Raji (cell line): ENCODE data around the gene PGGT1B.

Source experiments
- POLR2A ChIP-seq: IDR thresholded peaks from 2 replicates; pipeline ENCODE4 v1.6.1; 2011; ENCODE audit warnings: low read depth, low read length, control low read depth; ENCODE audit not compliant: insufficient read depth

Gene PGGT1B

DNA sequence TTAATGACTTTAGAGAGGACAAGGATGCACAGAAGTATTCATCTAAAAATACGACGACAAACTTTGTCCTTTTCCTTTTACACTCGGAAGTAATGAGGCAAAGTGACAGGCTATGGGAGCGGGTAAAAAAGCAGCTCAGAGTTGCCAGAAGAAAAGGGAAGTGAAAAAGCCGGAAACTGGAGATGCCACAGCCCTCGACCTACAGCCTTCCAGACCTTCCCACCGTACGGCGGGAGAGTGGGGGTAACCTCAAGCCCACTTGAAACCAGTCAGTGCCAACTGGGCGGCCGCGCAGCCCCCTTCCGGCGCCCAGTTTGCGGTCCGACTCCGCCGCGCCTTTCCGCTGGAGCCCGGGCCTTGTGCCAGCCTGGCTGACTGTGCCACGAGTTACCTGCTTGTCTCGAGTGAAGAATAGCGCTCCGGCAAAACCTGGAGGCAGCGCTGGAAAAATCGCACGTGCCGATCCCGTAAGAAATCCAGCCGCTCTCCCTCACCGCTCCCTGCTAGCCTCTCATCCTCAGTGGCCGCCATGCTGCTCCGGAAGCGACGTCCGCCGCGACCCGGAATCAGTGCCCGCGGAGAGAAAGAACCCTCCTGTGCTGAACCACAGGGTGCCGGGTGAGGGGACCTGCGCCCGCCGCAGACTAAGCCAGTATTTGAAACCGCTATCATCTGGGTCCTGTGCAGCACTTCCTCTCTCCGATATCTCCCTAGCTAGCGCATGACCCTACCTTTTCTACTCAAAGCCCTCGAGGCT lies at the start of gene PGGT1B:
PGGT1B (minus strand) TSS at position 557 of the 757 bp plus-strand sequence; CDS start at position 531, 26 bp downstream.
- peak; percentile 44; the same call in 1 of the 2 replicates for TF ChIP-seq POLR2A

DNA sequence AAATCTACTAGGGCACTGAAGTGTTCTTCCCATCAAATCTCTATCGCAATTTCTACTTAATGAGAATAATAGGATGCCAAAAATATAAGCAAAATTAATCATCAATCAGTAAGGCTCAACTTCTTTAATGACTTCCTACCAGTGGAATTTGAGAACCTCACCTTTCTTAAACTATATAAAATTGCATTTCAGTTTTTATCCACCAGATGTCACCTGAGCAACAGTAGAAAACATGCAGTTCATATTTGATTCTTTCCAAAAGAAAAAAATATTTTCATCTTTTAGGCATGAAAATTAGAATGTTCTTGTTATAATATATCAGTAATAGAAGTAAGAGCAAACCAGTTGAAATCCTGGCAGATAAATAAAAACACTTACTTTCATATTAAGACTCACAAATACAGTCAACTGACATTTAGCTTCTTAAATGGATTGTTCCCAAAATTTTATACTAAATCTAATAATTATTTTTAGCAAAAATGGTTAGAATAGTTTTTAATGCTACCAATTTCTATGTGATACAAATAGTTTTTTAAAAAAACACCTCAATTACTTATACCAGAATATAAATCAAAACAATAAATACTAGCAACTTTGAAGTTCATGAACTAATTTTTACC lies 47.2 kb upstream of the PGGT1B start:
- TF ChIP-seq POLR2A = no peak

DNA sequence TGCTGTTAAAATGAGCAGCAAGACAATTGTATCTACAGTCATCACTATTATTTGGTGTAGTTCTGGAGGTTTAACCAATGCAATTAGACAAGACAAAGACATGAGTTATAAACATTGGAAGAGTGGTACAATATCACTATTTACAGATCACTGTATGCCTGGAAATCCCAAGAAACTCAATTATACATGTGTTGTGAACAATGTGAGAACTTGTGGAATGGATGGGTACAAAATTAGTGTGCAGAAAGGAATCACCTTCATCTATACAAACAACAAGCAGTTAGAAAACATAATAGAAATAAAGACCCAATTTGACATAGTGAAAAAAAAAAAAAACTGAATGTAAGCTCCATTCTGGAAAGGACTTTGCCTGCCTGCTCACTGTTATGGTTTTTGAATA lies 46.1 kb upstream of the PGGT1B start:
- no peak for TF ChIP-seq POLR2A

DNA sequence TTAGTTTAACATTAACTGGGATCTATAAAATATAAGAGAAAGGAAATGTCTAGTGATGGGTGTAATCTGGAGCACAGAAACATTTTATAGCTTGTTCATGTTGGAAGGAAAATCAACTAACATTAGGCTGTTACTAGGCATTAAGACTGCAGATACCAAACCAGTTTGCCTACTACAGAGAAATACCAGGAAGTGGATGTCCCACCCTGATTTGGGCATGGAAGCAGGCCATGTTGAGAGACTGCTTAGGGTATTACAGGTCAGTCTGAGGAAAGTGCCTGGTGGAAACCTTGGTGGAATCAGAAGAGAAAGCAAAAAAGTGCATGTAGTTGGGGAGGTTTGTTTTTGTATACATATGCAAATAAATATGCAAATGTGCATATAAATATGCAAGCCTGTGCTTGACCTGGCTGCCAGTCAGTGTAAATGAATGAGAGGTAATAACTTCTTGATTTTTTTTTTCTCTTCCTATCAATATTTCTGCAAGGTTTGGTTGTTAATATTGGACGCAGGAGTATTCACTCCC lies 43.4 kb upstream of the PGGT1B start:
- no peak for TF ChIP-seq POLR2A

DNA sequence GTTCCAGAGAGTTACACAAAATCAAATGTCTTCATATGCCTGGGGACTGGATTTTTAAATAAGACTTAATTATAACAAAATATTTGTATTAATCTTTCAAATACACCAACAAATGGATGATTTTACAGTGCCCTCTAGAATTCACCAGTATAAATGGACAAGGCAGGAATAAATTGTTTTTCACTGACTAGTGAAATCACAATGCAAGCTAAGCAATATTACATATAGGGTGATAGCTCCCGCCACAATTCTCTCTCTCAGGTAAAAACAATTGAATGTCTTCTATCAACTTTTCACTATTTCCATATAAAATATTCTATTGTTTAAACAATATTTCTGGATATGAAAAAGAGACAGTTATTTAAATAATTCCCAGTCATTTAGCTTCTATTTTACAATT lies 41.8 kb upstream of the PGGT1B start:
- TF ChIP-seq POLR2A = no peak

DNA sequence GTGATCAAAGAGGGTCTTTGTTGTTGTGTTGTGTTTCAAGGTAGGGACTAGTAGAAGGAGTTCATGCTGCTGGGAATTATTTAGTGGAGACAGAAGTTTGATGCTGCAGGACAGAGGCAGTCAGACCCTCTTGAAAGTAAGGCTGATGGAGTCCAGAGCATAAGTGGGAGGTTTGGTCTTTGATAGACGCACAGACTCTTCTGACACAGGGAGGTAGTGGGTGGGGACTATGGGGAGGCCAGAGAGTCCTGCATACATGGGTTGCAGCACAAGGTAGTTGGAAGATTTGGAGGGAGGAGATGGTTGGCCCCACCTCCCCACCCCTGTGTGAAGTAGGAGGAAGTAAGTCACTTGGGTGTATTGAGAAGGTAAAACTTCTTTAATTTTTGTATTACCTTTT lies 36.1 kb upstream of the PGGT1B start:
- TF ChIP-seq POLR2A = no peak

DNA sequence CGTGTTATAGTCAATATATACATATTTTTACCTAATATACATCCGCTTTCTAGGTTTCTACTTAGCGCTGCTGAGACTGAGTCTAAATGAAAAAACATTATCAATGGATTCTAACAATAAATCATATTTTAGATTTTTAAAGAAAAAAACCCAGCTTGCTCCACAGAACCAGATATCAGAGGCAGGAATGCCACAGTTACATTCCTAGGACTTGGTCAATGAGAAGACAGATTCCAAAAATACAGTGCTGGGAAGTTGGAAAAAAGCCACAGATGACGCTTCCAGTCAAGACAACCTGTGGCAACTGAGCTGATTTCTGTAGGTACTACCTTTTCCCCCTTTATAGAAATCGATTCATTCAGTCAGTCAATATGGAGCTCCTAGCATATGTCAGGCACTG lies 34.4 kb upstream of the PGGT1B start:
- TF ChIP-seq POLR2A = no peak

DNA sequence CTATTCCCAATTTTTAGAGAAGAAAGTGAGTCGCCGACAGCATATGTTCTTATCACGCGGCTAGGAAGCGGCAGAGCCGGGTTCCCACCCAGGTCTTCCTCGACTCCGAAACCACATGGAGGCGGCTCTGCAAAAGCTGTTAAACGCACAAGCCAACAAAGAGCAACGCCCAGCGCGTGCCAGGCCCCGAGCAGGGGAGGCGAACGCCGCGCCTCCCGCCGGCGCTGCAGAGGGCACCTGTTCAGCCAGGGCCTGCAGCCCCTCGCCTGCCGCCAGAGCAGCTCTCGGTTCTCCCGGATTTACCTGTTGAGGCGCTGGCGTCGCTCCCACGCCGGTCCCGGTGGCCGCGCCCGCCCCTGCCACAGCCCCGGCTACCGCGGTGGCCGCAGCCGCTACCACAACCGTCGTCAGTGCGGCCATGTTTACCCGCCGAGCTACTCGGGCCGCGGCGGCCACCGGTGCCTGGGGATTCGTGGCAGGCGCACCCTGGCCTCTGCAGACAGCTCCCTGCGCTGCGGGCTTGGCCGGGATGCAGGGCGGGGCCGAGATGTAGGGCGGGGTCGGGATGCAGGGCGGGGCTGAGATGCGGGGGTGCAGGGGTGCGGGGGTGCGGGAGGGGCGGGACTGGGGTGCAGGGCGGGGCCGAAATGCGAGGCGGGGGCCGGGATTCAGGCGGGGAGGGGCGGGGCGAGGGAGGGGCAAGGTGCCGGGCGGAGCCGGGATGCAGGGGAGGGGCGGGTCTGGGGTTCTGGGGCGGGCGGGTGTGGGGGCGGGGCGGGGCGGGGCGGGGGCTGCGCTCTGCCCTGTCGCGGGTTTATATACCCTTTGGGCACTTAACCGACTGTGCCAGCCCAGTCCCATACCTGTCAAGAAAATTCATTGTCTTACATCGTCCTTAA lies 33.7 kb upstream of the PGGT1B start, which contains the start of gene CCDC112:
CCDC112 (minus strand) TSS at position 531 of the 899 bp plus-strand sequence; CDS start at position 420, 111 bp downstream.
- peak; percentile 71 for TF ChIP-seq POLR2A

DNA sequence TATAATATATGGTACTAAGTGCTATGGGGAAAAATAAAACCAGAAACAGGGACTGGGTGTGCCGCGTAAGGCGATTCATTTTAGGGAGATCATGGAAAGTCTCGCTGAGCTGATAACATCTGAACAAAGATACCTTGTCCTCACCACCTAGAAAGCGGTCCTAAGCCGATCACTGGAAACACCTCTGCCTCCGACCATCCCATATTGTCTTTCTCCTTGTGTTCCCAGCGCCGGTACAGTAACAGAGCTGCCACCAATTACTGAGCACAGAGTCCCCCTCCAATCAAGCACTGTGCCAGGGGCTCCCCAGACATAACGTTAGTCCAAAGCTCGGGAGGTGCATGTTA lies 33.1 kb upstream of the PGGT1B start:
- TF ChIP-seq POLR2A = no peak

DNA sequence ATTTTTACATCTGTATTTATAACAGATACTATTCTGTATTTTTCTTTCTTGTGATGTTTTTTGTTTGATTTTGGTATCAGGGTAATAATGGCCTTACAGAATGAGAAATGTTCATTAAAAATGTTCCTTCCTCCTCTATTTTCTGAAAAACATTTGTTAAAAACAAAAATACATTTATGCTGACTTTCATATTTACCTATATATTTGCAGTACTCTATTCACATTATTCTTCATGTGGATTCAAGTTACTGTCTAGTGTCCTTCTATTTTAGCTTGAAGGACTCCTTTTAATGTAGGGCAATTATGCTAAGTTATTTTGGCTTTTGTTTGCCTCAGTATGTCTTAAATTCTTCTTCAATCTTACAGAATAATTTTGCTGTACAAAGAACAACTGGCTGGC lies 28.7 kb upstream of the PGGT1B start:
- no peak for TF ChIP-seq POLR2A

DNA sequence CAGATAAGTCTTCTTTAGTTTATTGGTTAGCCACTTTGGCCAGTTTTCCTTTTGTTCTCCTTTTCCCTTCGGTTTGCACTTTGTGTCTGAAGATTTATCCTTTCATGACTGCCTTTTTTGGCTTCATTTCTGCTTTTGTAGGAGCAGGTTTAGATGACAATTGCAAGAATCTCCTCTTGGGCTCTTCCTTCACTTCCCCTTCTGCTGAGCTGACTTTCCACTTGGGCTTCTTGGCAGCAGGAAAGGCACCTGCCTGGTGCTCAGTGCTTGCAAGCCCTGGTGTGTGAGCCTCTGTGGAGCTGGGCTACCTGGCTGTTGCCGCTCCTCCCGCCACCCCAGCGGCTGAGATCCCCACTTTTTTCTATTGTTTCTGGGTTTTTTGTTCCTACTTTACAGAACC lies 26.4 kb upstream of the PGGT1B start:
- no peak for TF ChIP-seq POLR2A

DNA sequence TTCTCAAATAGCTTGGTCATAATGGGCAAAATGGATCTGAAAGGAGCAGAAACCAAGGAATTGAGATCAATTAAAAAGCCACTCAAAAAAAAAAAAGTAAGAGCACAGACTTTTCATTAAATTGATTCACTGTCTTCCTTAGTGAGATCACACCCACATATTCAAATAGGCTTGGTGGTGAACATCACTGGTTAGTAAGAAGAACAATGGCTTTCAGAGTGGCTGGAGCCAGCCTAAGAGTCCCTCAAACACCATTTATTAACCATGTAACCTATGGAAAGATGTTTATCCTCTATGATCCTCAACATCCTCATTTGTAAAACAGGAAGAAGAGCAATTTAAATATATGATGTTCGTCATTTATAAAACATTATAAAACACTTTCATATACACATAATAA lies 21.3 kb upstream of the PGGT1B start:
- TF ChIP-seq POLR2A = no peak

DNA sequence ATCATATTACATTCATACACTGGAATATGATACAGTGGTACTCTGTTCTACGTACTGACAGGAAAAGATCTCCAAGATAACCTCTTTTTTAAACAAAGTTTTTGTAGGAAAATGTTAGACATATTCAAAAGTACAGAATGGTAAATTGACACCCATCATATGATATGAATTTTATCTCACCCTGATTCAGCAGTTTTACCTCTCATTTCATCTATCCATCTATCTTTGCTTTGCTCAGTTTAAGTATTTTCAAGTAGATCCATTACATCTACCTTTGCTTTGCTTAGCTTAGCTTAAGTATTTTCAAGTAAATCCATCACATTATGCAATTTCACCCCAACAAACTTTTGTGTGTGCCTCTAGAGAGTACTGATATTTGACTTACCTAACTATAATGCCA lies 19.5 kb upstream of the PGGT1B start:
- TF ChIP-seq POLR2A = no peak

DNA sequence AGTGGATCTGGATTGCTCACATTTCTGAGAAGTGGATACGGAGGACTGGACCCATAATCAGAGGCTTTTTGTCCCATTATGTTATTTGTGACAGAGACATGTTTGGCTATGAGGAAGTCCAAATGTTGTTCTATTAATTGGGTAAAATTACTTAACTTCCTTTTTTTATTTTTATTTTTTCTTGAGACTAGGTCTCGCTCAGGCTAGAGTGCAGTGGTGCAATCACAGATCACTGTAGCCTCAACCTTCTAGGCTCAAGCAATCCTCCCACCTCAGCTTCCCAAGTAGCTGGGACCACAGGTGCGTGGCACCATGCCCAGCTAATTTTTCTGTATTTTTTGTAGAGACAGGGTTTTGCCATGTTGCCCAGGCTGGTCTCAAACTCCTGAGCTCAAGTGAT lies 11.9 kb upstream of the PGGT1B start:
- TF ChIP-seq POLR2A = no peak

DNA sequence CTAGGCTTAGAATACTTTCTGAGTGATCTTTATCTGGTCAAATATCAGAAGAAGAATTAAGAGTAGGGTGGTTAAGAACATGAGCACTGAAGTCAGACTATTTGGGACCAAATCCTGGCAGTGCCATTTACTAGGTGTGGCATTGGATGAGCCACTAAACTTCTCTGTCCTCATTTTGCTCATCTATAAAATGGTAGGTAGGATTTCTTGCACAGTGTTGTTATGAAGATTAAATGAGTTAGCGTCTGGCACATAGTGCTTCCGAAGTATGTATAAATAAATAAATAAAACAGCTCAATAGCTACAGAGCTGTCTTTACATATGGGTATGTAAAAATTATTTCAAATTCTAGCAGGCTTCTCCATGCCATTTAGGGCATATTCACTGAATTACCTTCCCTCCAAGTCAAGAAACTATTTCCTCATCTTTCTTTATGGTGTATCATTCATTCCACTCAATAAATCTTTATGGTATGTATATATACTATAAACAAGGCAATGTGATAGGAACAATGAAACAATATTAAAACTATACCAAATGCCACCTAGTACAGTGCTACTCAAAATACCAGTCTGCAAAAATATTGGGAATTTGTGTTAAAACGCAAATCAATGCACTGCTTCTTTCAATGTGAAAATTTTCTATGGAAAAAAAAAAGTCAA lies 9.8 kb upstream of the PGGT1B start:
- no peak for TF ChIP-seq POLR2A
